Right lobe of liver (tissue), 6 donors: ENCODE data around the gene RNASE8. TPM values are rescaled to one million over a fixed set of nuclear protein-coding genes. Genes with fewer than 3 reads are reported as not detected.

Source experiments
- ATAC-seq, 4 donors: fragments of 200-7000 bp; cut with Tn5 transposase; one replicate each; pipeline ENCODE4 v1.9.1; 2020; ENCODE audit warnings: mild to moderate bottlenecking in 4 of 4, moderate library complexity in 4 of 4
- DNase-seq, 3 donors: peaks; one replicate each; pipeline ENCODE4 v3.0.0-alpha.2; 2020
- H3K27ac ChIP-seq, 3 donors: fragments of 200-600 bp; one replicate each; pipeline ENCODE4 v1.8.0; 2022
- H3K27me3 ChIP-seq, 2 donors: fragments of 200-600 bp; one replicate each; pipeline ENCODE4 v1.8.0; 2022
- H3K36me3 ChIP-seq, 4 donors: fragments of 200-600 bp; sonication (generic) in 1 of 4; one replicate each; pipeline versions ENCODE4 v1.5.1 to v1.8.0; 2017 to 2022; ENCODE audit warnings: control low read depth in 1 of 4
- H3K4me1 ChIP-seq, 4 donors: fragments of 200-600 bp; sonication (generic) in 1 of 4; one replicate each; pipeline versions ENCODE4 v1.5.1 to v1.8.0; 2017 to 2022; ENCODE audit warnings: control low read depth in 1 of 4
- H3K4me3 ChIP-seq, 3 donors: fragments of 200-600 bp; one replicate each; pipeline ENCODE4 v1.8.0; 2022
- H3K9me3 ChIP-seq, 4 donors: fragments of 200-600 bp; sonication (generic) in 1 of 4; one replicate each; pipeline versions ENCODE4 v1.5.1 to v1.8.0; 2017 to 2022; ENCODE audit warnings: control low read depth in 1 of 4
- POLR2A ChIP-seq: fragments of 450-650 bp; IDR thresholded peaks from one replicate; pipeline ENCODE4 v1.6.1; 2017; ENCODE audit warnings: antibody characterized with exemption, mild to moderate bottlenecking
- WGBS: methylation state at CpG from one replicate; pipeline ENCODE4 v1.1.6; 2018; ENCODE audit warnings: low coverage, low lambda C conversion rate; ENCODE audit not compliant: insufficient coverage; ENCODE audit errors: missing lambda C conversion rate; 5-methylcytosine and 5-hydroxymethylcytosine counted together
- intact Hi-C, 2 donors: fragments of 100-400 bp; cut with DNase I; formaldehyde crosslinking; loops; one replicate each; pipeline versions ENCODE4 v1.11.2 to v1.14.1; 2022
- microRNA-seq, 2 donors: library from miRNA; unstranded; fragments of <30 nt; microRNA quantifications; one replicate each; pipeline ENCODE4, GENCODE V29; 2019 to 2020
- total RNA-seq, 6 experiments: library from RNA; depleted of rRNA in 2 of 6; stranded (reverse); fragments of >200 nt in 2 of 6; fragmentation: NEBNext Ultra II Directional in 3 of 6; extraction: Animal tissue kit (Norgen Biotek cat#: 25700) in 3 of 6; gene quantifications; one replicate each; pipeline versions ENCODE4 v1.1.0 to v1.2.4, GENCODE V29; 2016 to 2023
- TF ChIP-seq, protein P1 (sequence below), 4 donors: fragments of 200-600 bp in 3 of 4; fragments of 450-650 bp in 1 of 4; IDR thresholded peaks; one replicate each; pipeline versions ENCODE4 v1.5.1 to v1.8.0; 2016 to 2022; ENCODE audit warnings: antibody characterized with exemption in 4 of 4, mild to moderate bottlenecking in 2 of 4
- donor health status: DM: no; HTN: yes; CAD: no.
- donor health status: DM: no; HTN: no; CAD: no.
- donor health status: DM: no; HTN: no; CAD: no.
- donor health status: DM: no; HTN: yes; CAD: no.
- donor health status: DM: no; HTN: yes; CAD: no.

The RNASE8 gene
- total RNA-seq, 6 experiments from 2014 or later = not detected

DNA sequence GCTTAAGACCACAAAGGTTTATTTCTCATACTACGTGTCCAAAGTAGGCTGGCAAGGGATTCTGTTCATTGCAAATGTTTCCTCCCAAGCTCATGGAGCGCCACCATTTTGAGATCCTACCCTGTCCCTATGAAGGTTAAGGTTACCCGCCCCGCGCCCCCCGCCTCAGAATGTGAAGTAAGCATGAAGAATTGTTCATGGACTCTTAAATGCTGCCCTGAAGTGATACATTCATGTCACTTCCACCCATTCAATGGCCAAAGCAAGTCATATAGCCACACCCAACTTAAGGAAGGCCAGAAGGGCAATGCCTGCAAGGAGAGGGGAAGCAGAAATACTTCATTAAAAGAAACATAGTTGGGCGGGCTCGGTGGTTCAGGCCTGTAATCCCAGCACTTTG lies 47.5 kb downstream of the RNASE8 start:
- no peak overlapping the region for H3K4me3 ChIP-seq
- DNase-seq (no peak), ATAC-seq (no peak)
- TF ChIP-seq POLR2A = no peak
- TF ChIP-seq, protein P1, sequence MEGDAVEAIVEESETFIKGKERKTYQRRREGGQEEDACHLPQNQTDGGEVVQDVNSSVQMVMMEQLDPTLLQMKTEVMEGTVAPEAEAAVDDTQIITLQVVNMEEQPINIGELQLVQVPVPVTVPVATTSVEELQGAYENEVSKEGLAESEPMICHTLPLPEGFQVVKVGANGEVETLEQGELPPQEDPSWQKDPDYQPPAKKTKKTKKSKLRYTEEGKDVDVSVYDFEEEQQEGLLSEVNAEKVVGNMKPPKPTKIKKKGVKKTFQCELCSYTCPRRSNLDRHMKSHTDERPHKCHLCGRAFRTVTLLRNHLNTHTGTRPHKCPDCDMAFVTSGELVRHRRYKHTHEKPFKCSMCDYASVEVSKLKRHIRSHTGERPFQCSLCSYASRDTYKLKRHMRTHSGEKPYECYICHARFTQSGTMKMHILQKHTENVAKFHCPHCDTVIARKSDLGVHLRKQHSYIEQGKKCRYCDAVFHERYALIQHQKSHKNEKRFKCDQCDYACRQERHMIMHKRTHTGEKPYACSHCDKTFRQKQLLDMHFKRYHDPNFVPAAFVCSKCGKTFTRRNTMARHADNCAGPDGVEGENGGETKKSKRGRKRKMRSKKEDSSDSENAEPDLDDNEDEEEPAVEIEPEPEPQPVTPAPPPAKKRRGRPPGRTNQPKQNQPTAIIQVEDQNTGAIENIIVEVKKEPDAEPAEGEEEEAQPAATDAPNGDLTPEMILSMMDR (IDR thresholded peaks at IDR 0.05) = no peak
- 75% methylated on average over 7 of the region's 8 CpGs for WGBS
- peak overlapping the region; percentile 93 to 99 (median 98) for H3K27ac ChIP-seq
- no peaks in the 10 kb centered on the region for H3K9me3 ChIP-seq
- intact Hi-C loops = no loop called here
- H3K36me3 ChIP-seq = no peaks in the 10 kb centered on the region
- no peaks in the 10 kb centered on the region for H3K27me3 ChIP-seq
- peaks cover 0 to 43% (median 24%) of the 10 kb centered on the region in 4 donors for H3K4me1 ChIP-seq

DNA sequence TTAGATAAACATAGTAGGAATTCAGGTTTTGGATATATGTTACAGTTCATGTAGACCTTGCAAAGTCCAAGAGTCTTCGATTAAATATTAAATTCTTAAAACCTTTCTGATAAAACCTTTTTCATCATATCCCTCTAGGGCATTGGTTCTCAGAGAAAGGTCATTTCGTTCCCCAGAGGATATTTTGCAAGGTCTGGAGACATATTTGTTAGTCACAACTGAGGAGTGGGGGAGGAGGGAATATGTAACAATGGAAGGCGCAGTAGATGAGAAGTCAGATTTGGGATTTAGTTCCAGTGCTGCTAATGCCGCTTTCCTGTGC lies 48.5 kb downstream of the RNASE8 start:
- intact Hi-C loops = no loop called here
- no peaks in the 10 kb centered on the region for H3K9me3 ChIP-seq
- peaks cover 0 to 43% (median 24%) of the 10 kb centered on the region in 4 donors for H3K4me1 ChIP-seq
- no peaks in the 10 kb centered on the region for H3K36me3 ChIP-seq
- WGBS = 48% methylated on average over 4 of the region's 4 CpGs
- H3K27ac ChIP-seq = peak overlapping the region; percentile 7 to 99 (median 54)
- TF ChIP-seq, protein P1 (IDR thresholded peaks at IDR 0.05) = no peak
- TF ChIP-seq POLR2A = no peak
- ATAC-seq (no peak), DNase-seq (no peak)
- peak overlapping the region in 1 of 3 donors; percentile 6 for H3K4me3 ChIP-seq
- H3K27me3 ChIP-seq = no peaks in the 10 kb centered on the region

GRCh38 chr14:21106498-21107282 lies 49.1 kb downstream of the RNASE8 start:
- no peaks in the 10 kb centered on the region for H3K9me3 ChIP-seq
- H3K27ac ChIP-seq = peak overlapping the region; percentile 7 to 99 (median 54)
- intact Hi-C loops = no loop called here
- peak; percentile 50 to 63 (median 58) for ATAC-seq
- no peaks in the 10 kb centered on the region for H3K36me3 ChIP-seq
- DNase-seq = peak; percentile 85 to 89 (median 89)
- H3K4me1 ChIP-seq = peaks cover 0 to 43% (median 24%) of the 10 kb centered on the region in 4 donors
- WGBS = 12% methylated on average over 10 of the region's 11 CpGs
- H3K4me3 ChIP-seq = peak overlapping the region; percentile 1 to 11 (median 6)
- H3K27me3 ChIP-seq = no peaks in the 10 kb centered on the region
- TF ChIP-seq, protein P1 (IDR thresholded peaks at IDR 0.05) = peak; percentile 84 to 96 (median 94)
- TF ChIP-seq POLR2A = no peak

- WGBS = 13% methylated on average over 3 of the region's 5 CpGs
- TF ChIP-seq, protein P1 (IDR thresholded peaks at IDR 0.05) = no peak
- TF ChIP-seq POLR2A = no peak
- Histone ChIP-seq H3K27ac (peak overlapping the region in 1 of 3 donors; percentile 99), H3K27me3 (no peaks in the 10 kb centered on the region), H3K9me3 (no peaks in the 10 kb centered on the region), H3K4me3 (no peak overlapping the region), H3K36me3 (no peaks in the 10 kb centered on the region), H3K4me1 (peaks cover 0 to 41% (median 24%) of the 10 kb centered on the region in 4 donors)
- intact Hi-C loops = no loop called here
- DNase-seq (peak in 2 of 3 donors; percentile 55 to 83), ATAC-seq (peak; percentile 2 to 20 (median 8))
Observed at GRCh38 chr14:21107283-21107800, 49.7 kb downstream of the RNASE8 start.

Small RNA genes lying within 50 kb of the gene (microRNA-seq; reads per million reads assigned to microRNA genes)
- 0 to 0.64 reads per million in 2 donors for gene MIR6717

Other genes starting within 250 kb of the RNASE8 start
- gene RNASE3, start 166.4 kb upstream of the RNASE8 start, total RNA-seq = 1 to 10 TPM in 2 of 6 experiments, not detected in 4; 1.0 to 1.1 TPM
- 1 to 10 TPM in 2 of 6 experiments, under 1 TPM in 3, not detected in 1; 0.29 to 1.7 (median 0.81) TPM for gene RNASE2, start 102.3 kb upstream of the RNASE8 start, total RNA-seq
- 10 to 100 TPM; 27.5 to 70.7 (median 34.6) TPM for gene METTL17, start 67.8 kb upstream of the RNASE8 start, total RNA-seq
- gene SLC39A2, start 58.5 kb upstream of the RNASE8 start, total RNA-seq = not detected
- gene NDRG2, start 32.8 kb upstream of the RNASE8 start, total RNA-seq = 100 to 1,000 TPM in 5 of 6 experiments, 10 to 100 TPM in 1; 92.2 to 255 (median 192) TPM
- gene TPPP2, start 27.6 kb upstream of the RNASE8 start, total RNA-seq = 1 to 10 TPM in 3 of 6 experiments, under 1 TPM in 3; 0.24 to 3.4 (median 1.6) TPM
- gene RNASE13, start 23.0 kb upstream of the RNASE8 start, total RNA-seq = not detected
- under 1 TPM in 3 of 6 experiments, not detected in 3; 0.18 to 0.31 (median 0.22) TPM for gene RNASE7, start 15.5 kb upstream of the RNASE8 start, total RNA-seq
- 10 to 100 TPM; 17.1 to 35.8 (median 25.1) TPM for gene ARHGEF40, start 12.5 kb downstream of the RNASE8 start, total RNA-seq
- 10 to 100 TPM in 2 of 6 experiments, 1 to 10 TPM in 4; 6.9 to 20.6 (median 9.3) TPM for gene ZNF219, start 40.8 kb downstream of the RNASE8 start, total RNA-seq
- 1 to 10 TPM in 1 of 6 experiments, under 1 TPM in 3, not detected in 2; 0.20 to 1.2 (median 0.38) TPM for gene TMEM253, start 43.2 kb downstream of the RNASE8 start, total RNA-seq
- not detected for gene OR5AU1, start 98.2 kb downstream of the RNASE8 start, total RNA-seq
- gene HNRNPC, start 211.6 kb downstream of the RNASE8 start, total RNA-seq = 100 to 1,000 TPM; 170 to 247 (median 229) TPM
- gene RPGRIP1, start 222.3 kb downstream of the RNASE8 start, total RNA-seq = 1 to 10 TPM in 3 of 6 experiments, under 1 TPM in 3; 0.22 to 1.8 (median 1.0) TPM